Inflammatory macrophage (primary cell): ENCODE results near the gene PIGO.

Experiments
- DNase-seq, 2 donors: peaks; one replicate each; pipeline ENCODE4 v3.0.0-alpha.2; 2020 to 2022

PIGO gene

DNA sequence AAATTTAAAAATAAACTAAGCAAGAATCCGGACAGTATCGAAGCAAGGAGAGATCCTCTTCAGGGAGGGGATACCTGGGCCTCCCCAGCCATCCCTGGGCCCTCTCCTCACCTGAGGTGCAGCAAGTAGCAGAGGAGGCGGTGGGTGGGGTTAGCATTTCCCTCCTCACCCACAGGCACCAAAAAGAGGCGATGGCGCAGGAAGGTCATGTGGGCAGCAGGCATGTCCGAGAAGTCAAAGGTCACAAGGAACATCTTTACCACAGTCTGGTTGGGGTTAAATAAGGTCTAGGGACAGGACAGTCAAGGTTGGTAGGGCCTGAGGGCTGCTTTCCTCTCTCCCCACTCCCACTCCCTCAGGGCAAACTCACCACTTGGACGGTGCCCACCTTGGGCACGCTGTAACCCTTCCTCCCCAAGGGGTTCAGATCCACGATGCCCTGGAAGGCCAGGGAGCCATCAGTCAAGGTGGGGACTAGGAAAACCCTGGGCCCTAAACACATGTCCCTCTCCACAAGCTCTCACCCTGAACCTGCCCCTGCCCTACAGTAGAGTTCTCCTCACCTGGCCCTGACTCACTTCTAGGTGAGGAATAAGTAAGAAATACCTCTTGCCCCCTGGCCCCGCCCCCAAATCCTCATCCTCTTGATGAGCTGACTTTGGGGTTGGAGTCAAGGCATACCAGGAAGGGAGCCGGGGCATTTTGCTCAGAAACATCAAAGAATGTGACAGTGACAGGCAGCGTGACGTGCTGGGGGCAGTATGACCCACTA lies 9.4 kb upstream of the PIGO start:
- DNase-seq = no peak

DNA sequence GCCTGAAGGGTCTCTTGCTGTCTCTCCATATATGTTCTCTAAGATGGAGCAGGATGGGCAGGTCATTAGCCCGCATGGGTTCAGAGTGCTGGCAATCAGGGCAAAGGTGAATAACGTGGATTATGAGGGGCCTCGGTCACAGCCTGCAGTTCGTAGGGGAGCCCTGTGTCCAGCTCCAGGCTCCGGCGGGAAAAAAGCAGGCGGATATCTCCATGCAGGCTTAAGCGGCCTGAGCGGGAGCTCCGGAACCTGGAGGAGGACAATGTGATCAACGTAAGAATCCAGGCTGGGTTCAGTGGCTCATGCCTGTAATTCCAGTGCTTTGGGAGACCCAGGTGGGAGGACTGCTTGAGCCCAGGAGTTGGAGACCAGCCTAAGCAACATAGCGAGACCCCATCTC lies 8.7 kb upstream of the PIGO start:
- DNase-seq = no peak

DNA sequence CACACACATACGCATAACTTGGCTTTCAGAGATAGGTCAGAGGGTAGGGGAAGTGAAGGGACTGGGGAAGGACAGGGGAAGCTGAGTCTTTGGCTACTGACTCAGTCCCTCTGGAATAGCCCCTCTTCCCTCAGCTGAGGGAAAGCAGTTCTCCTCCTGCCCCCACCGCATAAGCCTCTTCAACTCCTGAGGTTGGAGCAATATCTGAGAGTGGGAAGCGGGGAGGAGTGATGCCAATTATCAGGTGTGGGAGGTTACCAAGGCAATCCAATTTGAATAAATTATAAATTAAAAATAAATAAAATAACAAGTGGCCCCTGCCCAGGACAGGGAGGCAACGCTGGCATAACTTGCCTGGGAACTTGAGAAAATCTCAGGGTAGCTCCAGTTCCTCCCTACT lies 8.2 kb upstream of the PIGO start:
- DNase-seq = no peak

DNA sequence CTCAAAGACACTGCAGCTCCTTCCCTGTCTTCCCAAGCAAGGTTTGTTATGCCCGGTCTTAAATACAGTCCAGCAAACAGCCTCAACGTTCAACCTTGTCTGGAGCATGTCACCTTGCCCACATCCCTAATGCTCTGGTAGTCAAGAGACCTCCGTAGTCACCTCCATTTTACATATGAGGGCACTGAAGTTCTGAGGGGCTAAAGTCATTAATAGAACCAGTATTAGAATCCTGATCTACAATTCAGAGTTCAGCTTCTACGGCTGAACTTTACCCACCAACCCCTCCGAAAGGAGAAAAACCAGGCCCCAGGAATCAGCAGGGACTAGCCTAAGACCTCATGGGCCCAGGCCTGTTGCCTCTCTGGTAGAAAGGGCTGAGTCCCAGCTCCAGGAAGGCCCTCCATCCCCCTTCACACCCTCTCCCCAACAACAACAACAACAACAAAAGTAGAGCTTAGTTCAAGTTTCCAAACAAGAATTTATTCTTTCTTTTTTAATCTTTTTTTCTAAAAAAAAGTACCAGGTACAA lies 7.3 kb upstream of the PIGO start:
- DNase-seq = no peak

DNA sequence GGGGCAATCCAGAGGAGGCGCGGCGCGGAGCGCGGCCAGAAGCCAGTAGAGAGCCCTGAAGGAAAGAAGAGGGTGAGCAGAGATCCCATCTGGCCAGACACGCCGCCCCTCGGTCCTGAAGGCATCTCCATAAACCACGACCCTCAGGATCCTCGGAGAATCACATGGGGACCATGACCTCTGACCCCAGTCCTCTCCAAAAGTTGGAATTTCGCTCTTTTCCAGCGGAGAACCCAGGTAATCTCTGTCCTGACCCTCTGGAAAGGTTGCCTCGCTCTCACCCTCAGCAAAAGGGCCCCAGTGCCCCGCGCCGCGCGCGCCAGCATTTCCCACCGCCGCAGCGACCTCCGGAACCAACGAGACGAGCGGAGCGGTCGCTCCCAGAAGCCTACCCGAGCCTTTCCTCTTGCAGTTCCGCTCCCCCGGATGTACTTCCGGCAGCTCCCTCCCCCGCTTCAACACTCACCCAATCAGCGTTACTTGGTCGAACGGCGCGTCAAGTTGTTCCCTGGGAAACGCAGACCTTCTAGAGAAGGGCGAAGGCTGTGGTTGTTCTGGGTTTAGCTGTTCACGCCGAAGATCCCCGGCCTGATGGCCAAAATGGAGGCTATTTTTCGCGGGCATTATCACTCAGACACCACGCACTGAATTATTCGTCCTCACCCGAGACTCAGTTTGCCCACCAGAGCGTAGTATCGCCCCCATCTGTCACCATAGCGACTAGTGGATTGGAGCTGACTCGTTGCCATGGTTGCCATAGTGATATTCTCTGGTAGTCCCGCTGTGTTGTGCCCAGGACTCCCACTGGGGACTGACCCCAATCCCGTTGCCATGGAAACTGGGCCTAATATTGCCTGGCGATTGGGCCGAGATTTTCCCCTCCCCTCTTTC lies 6.6 kb upstream of the PIGO start, which contains the start of gene STOML2:
STOML2 (minus strand) TSS at position 363 of the 891 bp plus-strand sequence; CDS start at position 326, 37 bp downstream.
- peak; percentile 95 to 96 for DNase-seq

DNA sequence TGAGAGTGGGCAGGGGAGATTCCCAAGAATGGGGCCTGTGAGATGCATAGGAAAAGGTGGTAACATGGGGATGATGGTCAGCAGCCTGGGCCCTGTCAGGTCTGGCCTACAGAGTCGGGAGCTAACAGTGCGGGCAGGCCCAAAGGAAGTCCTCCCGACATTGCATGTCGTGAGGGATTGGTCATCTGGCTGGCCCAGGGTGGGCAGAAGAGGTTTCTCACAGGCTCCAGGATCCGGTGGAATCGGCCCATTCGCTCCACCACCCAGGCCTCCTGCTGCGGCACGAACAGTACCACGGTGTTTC lies 6.0 kb upstream of the PIGO start:
- no peak for DNase-seq

DNA sequence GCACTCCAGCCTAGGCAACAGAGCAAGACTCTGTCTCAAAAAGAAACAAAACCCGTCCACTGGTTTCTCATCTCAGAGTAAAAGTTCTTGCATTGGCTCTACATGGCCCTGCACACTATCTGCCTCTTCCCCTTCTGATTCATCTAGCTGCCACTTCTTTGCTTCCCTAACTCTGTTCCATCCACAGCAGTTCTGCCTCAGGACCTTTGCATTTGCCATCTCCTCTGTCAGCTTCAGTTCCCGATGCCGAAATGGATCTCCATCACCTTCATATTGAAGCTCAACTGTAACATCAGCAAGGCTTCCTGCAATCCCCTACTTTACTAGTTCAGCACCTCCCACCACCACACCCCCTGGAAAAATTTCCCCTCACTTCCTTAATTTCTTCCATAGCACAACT lies 1.2 kb upstream of the PIGO start:
- DNase-seq = no peak

DNA sequence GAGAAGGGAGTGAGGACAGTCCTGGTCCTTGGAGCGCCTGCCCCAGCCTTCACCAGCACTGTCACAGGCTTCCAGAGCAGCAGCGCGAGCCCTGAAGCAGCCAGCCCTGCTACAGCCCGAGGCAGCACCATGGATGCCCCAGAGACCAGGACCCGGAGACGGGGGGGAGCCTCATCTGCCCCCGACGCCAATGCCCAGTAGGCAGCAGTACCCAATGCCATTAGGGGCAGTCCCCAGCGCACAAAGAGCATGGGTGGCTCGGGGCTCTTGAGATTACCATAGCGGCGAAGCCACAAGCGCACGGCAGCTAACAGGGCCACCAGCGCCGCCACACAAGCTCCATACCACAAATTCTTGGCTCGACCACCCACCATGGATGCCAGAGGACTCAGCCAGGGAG lies 4.9 kb downstream of the PIGO start:
- DNase-seq = no peak

DNA sequence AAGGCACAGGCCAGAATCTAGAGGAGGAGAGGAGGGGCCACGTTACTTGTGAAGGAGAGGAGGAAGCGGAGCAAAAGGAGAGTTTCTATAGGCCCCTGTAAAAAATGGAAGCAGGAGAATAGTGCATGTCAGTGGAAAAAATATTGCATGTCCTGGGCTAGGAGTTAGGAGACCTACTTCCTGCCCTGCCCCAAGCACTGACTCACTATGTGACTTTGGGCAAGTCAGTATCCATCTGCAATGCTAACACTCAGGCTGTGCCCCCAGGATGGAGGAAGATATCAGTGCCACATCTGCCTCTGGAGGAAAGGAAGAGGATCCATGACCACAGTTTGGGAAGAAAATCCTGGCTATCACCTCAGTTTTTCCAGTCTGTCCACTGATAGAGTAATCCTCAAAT lies 7.0 kb downstream of the PIGO start:
- no peak for DNase-seq

DNA sequence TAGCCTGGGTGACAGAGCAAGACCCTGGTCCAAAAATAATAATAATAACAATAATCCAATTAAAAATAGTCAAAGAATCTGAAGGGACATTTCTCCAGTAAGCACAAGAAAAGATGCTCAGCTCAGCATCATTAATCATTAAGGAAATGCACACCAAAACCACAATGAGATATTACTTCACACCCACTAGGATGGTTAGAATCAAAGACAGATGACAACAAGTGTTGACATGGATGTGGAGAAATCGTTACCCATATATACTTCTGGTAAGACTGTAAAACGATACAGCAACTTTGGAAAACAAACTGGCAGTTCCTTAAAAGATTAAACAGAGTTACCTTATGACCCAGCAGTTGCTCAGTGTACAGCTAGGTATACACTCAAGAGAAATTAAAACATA lies 11.3 kb downstream of the PIGO start:
- DNase-seq = no peak

DNA sequence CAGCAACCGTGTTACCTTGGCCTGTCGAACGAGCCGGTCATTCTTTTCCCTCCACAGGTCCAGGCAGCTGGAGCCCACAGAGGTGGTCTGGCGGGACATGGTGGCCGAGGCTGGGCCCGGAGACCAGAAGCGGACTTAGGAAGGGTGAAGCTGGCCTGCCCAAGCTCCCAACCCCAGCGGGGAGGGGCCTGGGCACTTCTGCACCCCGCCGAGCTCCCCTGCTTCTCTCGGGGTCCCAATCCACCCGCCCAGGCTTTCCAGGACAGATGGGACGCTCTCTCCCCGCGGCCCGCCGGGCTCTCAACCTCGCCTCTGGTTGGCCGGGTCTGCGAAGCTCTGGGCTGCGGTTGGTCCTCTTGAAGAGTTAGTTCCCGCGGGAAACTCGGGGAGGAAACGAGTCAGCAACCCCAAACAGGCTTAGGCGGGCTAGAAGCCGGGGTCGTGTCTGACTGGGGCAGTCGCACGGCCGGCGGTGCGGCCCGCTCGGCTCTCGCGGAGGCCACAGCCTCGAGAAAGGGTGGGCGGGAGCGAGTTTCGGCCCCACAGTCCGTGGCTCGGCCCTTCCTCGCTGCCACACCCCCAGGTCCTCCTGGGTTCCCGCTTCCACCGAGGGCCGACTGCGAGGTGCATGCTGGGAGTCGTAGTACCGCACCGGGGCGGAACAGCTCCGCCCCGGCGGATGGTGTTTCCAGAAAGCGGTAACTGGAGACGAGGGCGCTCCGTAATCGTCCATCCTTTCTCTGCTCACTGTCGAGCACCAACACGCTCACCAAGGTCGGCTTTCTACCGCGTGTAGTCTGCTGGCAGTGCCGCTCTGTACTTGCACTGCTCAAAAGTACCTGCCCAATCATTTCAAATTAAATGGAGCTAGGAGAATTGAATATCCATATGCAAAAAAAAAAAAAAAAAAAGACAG lies 16.7 kb downstream of the PIGO start, which contains the start of gene FANCG:
FANCG (minus strand) TSS at position 517 of the 916 bp plus-strand sequence; CDS start at position 99, 418 bp downstream.
- DNase-seq = peak; percentile 89 to 93

DNA sequence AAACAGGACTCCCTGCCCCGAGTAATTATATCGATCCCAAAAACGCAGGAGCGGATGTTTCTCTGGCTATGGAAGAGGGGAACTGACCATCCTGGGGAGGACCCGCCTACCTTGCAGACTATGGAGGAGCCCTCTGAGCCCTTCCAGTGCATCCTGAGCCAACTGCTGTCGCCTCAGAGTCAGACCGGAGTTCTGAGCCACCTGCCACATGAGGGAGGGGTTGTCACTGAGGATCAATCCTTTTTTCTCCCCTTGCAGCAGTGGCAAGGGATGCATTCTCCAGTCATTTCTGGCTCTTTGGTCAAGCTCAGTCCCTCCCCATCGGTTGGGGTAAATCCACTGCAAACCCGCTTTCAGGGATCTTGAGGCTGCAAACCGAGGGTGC lies 17.4 kb downstream of the PIGO start:
- no peak for DNase-seq

DNA sequence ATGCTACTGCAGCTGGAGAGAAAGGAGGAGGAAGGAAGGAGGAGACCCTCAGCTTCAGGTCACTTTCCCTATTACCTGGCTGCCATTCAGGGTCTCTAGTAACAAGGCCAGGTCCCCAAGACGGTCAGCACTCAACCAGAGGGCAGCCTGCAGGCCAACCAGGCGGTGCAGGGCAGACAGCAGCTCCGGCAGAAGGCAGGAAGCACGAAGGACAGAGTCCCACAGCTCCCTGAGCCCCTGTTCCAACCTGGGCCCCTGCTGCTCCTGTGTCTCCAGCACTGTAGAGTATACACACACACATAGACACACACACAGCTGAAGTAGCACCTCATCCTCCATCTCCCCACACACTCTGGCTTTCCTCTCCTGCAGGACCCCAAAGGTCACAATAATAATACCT lies 18.3 kb downstream of the PIGO start:
- DNase-seq = no peak

DNA sequence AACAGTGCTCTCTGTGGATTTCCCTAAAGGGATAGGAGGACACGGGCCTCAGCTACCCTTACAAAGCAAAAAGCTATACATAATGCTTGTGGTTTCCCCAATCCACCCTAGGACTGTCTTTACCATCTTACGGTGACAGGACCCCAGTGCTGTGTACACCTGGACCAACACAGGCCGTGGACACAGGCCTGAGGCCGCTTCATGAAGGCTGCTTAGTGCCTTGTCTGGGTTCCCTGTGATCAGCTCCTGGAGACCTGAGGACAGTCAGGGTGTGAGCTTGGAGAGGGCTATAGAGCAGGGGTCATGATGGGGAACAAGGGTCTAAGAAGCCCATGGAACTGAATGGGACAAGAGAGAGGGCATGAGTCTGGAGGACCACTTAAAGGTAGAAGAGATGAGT lies 19.5 kb downstream of the PIGO start:
- no peak for DNase-seq

DNA sequence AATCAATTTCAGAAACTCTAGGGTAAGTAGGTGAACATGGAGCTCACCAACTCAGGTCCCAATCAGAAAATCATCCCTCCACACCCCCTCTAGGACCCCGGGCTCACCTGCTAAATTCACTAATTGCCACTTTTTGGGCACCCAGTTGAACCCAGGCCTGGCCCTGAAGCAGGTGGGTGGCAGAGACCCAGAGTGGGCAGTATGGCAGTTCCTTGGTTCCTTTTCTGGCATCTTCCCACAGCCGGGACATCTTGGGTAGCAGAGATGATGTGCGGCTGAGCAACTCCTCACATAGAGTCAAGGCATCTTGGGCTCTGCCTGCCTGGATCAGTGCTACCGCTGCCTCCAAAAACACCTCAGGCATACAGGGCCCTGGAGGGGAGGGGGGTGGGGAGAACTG lies 21.0 kb downstream of the PIGO start:
- DNase-seq = no peak

DNA sequence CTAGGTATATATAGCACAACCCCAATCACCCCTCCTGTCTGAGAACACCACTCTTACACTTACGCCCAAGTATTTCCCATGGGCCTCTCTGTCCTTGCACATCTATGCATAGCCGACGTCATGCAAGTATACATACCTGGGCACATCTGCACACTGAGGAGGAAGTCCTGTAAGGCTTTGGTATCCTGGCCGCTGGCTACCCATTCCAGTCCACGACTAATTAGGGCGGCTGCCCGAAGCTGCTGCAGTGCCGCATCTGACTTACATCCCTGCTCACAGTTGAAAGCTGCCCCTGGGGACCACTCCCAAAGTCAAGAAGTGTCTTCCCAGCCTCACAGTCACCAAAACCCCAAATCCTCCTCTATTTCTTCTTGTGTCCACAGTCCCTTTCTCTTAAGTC lies 21.6 kb downstream of the PIGO start:
- DNase-seq = no peak

DNA sequence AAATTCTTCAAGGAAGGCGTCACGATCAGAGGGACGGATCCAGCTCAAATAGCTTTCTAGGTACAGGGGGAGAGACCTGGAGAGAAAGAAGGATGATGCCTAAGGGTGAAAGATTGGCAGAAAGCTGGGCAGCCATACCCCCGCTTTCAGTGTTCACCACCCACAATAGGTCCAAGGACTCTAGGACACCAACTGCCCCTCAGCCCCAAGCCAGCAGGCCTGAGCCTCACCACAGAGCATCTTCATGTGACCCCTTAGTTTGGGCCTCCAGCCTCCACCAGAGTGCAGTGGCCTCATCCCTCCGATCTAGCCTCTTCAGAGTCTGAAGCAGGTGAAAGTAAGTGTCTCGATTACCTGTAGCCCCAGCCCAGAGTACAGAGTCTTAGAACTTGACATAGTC lies 22.2 kb downstream of the PIGO start:
- no peak for DNase-seq

DNA sequence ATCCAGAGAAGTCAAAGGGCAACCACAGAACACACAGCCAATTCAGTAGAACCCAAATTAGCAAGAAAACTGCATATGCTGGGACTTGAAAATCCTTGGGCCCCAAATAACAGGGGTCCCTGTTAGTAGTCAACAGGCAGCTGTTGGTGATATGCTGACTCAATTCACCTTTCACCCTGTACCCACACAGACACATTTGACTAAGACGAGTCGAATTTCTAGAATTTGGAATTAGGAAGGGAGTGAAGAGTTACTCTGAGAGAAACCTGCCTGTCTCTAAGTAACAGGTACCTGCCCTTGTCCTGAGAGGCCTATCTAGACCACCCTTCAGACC lies 23.1 kb downstream of the PIGO start:
- DNase-seq = no peak

DNA sequence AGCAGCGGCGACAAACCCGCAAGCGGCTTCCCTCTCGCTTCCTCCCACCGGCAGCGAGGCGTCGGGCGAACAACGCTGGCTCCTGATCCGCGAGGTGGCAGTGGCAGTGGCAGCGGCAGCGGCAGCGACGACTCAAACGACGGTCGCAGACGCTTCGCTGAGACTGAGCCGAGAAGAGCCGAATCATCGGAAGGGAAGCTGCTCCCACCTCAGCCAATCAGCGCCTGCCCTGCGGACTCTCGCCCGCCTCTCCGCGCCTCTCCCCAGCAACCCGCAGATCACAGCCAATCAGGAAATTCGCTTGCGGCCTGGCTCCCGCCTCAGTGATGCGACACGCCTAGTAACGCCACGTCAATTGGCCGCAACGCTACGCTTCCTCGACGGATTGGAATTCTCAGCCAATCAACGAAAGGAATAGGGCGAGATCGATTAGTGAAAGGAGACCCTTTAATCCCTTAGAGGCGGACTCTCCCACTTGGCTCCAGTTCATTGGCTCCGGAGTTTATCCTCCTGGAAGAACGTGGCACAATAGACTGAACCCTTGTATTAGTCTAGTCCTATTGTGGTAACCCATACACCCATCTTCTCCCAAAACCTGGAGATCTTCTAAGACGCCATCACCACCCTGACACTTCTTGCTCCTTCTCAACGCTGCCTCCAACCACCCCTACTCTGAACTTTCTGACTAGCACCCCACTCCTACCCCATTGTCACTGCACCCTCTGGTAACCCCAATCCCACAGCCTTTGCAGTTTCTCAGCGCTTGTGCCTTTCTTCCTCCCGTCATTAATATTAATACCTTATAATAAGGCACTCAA lies 23.7 kb downstream of the PIGO start, which contains the start of gene VCP:
VCP (minus strand) TSS at position 165 of the 818 bp plus-strand sequence. CDS start 272 bp downstream, outside the sequence.
- peak; percentile 99 for DNase-seq

DNA sequence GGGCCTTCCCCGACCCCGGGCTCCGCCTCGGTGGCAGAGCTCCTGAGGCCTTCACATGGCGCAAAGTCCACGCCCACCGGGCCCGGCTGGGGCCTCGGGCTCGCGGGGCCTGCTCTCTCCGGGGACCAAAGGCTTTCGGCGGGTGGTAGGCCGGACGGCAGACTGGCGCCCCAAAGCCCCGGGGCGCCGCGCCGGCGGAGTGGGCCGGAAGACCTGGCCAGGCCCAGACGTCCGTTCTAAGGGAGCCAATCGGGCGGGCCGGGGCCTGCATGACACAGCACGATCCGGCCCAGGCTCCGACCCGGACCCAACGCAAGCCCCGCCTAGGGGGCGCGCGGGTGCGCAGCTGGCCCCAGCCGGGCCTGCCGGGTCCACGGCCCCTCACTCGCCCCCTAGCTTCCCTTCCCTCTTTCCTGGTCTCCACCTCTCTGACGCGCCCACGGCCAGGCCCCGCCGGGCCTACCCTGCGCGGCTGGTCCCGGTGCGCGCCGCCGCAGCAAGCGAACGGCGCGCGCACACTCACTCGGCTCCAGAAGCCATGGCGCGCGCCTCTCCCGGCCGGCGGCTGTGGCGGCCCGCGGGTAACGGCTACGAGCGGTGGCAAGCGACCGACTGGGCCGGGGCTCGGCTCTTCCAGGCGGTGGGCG lies 24.5 kb downstream of the PIGO start:
- DNase-seq = peak; percentile 67 to 88
